ENCODE data around the gene TREH. TPM values are rescaled to one million over a fixed set of nuclear protein-coding genes. Genes with fewer than 3 reads are reported as not detected.

TREH gene
- total RNA-seq, 2 donors from 2014 or later: 2.4 TPM; not detected in 1

DNA sequence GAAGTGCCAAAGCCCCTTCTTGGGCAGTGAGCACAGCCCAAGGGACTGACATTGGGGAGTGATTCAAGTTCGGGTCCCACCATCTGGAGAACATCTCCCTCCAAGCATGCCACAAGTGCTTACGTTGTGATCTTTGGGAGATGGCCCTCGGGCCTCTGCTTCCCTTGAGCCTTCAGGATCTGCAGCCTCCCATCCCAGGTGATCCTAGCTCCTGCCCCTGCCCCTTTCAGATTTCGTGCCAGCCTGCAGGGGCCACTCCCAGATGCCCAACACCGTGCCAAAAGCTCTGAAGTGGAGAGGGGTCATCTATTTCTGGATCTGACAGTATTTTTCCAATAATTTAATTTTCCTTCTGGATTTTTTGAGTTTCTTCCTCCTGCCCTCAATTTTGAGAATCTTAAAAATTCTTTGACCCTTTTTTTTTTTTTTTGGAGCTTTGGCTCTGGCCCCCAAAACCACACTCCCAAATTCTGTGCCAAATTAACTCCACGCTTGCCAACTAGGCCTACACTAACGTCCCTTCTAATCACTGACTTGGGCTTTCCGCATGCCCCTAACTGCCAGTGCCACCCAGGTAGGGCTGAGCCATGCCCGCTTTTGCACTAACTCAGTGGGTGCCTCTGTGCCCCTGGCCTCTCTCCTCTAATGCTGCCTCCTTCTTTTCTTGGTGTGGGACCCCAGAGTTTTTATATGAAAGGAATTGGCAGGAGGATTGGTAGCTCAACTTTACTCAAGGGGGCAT is 46.7 kb downstream of the TREH start:
- no peaks in the 10 kb centered on the region for H3K27me3 ChIP-seq (replicated peaks; ENCODE audit: insufficient read depth)
- peak overlapping the region in 1 of 2 donors; percentile 78 for H3K27ac ChIP-seq
- intact Hi-C loops (cut with DNase I): no loop called here
- no peak overlapping the region for H3K4me3 ChIP-seq
- no peak for TF ChIP-seq POLR2A (IDR thresholded peaks at IDR 0.05)
- TF ChIP-seq, protein P1, sequence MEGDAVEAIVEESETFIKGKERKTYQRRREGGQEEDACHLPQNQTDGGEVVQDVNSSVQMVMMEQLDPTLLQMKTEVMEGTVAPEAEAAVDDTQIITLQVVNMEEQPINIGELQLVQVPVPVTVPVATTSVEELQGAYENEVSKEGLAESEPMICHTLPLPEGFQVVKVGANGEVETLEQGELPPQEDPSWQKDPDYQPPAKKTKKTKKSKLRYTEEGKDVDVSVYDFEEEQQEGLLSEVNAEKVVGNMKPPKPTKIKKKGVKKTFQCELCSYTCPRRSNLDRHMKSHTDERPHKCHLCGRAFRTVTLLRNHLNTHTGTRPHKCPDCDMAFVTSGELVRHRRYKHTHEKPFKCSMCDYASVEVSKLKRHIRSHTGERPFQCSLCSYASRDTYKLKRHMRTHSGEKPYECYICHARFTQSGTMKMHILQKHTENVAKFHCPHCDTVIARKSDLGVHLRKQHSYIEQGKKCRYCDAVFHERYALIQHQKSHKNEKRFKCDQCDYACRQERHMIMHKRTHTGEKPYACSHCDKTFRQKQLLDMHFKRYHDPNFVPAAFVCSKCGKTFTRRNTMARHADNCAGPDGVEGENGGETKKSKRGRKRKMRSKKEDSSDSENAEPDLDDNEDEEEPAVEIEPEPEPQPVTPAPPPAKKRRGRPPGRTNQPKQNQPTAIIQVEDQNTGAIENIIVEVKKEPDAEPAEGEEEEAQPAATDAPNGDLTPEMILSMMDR (IDR thresholded peaks at IDR 0.05): no peak
- H3K9me3 ChIP-seq: no peaks in the 10 kb centered on the region
- DNase-seq (ENCODE audit: low spot score): no peak
- H3K36me3 ChIP-seq: no peaks in the 10 kb centered on the region
- H3K4me1 ChIP-seq (replicated peaks): peaks cover 9% of the 10 kb centered on the region
- WGBS: 85% methylated on average over 9 of the region's 9 CpGs

DNA sequence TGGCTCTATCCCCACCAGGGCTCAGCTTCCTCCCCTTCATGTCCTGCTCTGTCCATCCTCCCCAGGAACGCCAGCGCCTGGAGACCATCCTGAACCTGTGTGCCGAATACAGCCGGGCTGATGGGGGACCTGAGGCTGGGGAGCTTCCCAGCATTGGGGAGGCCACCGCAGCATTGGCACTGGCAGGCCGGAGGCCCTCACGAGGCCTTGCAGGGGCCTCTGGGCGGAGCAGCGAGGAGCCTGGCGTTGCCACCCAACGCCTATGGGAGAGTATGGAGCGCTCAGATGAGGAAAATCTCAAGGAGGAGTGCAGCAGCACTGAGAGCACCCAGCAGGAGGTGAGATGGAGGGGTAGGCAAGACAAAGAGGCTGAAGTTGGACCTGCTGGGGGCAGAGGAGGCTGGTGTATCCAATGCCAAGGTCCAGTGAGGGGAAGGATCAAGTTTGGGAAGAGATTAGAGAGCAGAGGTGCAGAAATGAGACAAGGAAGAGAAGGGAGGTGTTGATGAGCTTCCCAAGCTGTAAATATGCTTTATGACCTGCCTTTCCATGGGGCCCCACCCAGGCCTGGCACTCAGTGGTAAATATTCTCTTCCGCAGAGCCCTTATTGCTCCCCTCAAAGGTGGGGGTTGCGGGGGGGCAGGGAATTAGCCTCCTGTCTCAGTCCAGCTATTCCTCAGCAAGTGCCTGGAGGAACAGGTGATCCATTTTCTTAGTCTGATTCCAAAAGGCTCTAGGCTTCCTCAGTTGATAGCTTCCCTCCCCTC is 48.1 kb downstream of the TREH start:
- no peaks in the 10 kb centered on the region for H3K36me3 ChIP-seq
- no peak overlapping the region for H3K27ac ChIP-seq
- H3K27me3 ChIP-seq (replicated peaks; ENCODE audit: insufficient read depth): no peaks in the 10 kb centered on the region
- intact Hi-C loops (cut with DNase I): no loop called here
- WGBS: 88% methylated on average over 14 of the region's 14 CpGs
- TF ChIP-seq, protein P1 (IDR thresholded peaks at IDR 0.05): no peak
- TF ChIP-seq POLR2AphosphoS5 (IDR thresholded peaks at IDR 0.05) (no peak), POLR2A (IDR thresholded peaks at IDR 0.05) (no peak)
- H3K9me3 ChIP-seq: no peaks in the 10 kb centered on the region
- DNase-seq (ENCODE audit: low spot score): no peak
- H3K4me1 ChIP-seq (replicated peaks): peaks cover 9% of the 10 kb centered on the region
- no peak overlapping the region for H3K4me3 ChIP-seq

DNA sequence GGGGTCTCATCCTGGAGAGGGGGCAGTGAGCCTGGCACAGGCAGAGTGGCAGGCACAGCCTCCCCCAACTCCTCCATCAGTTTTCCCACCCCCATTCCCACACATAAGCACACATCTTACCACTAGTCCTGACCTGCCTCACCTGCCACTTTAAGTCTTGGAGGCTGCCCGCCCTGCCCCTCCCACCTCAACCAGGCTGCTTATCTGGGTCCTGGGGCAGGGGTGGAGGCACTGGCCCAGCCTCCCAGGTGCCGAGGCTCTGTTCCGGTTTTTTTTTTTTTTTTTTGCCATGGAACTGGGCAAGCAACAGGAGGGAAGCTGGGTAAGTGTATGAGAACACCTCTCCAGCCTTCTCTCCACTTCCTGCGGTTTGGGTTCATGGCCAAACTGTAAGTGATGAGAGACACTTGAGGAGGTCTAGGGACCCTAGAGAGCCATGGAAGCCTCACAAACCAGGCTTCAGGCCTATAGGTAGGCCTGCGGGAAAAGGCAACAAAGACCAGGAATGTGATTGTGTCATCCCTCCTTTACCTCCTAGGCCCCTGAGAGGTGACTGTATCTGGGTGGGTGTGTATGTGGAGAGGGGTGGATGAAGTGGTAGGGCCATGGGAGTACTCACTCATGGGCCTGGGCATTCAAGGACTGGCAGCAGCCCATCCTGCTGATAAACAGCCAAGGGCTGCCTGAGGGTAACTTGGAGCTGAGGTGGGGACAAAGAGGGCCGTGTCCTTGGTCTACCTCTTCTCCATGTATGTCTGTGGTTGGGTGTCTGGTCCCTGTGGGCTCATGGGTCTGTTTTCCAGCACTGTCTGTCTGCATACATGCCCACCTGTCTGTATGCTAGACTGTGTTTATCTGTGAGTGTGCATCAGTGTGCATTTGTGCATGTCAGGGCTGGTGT is 49.4 kb downstream of the TREH start:
- DNase-seq (ENCODE audit: low spot score): no peak
- H3K27me3 ChIP-seq (replicated peaks; ENCODE audit: insufficient read depth): no peaks in the 10 kb centered on the region
- WGBS: 55% methylated on average over 6 of the region's 6 CpGs
- H3K9me3 ChIP-seq: no peaks in the 10 kb centered on the region
- no peak overlapping the region for H3K27ac ChIP-seq
- TF ChIP-seq POLR2AphosphoS5 (IDR thresholded peaks at IDR 0.05) (no peak), POLR2A (IDR thresholded peaks at IDR 0.05) (no peak)
- TF ChIP-seq, protein P1 (IDR thresholded peaks at IDR 0.05): no peak
- intact Hi-C loops (cut with DNase I): no loop called here
- no peak overlapping the region for H3K4me3 ChIP-seq
- H3K36me3 ChIP-seq: no peaks in the 10 kb centered on the region
- H3K4me1 ChIP-seq (replicated peaks): peaks cover 3% of the 10 kb centered on the region

DNA sequence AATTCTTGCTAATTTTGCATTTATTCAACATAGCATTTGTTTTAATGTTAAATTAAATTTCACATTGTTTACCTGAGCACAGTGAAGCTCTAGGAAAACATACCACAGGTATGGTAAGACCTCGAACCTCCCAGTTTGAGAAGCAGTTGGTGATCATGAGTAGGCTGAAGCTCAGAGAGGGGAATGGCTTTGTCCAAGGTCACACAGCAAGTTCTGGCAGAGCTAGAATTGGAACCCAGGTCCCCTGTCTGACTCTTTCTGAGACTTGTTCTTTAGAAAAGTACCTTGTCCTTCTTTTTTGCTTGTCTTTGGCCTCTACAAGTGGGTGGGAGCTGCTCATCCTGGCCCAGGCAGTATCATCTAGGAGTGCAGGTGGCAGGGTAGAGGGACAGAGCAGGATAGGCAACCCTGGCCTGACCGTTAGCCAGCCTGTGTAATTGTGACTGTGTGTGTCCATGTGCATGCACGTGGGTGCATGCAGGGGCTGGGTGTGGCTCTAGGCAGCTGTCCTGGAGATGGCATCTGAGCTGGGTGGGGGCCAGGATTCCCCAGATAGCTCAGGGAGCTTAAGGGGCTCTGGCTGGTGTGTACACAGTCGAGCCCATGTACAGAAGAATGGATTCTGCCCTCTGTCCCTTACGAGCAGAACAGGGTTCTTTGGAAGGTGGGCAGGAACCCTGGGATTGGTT is 50.4 kb downstream of the TREH start:
- H3K9me3 ChIP-seq: no peaks in the 10 kb centered on the region
- TF ChIP-seq POLR2AphosphoS5 (IDR thresholded peaks at IDR 0.05) (no peak), POLR2A (IDR thresholded peaks at IDR 0.05) (no peak)
- TF ChIP-seq, protein P1 (IDR thresholded peaks at IDR 0.05): no peak
- no peaks in the 10 kb centered on the region for H3K36me3 ChIP-seq
- WGBS: 52% methylated on average over 5 of the region's 5 CpGs
- no peaks in the 10 kb centered on the region for H3K27me3 ChIP-seq (replicated peaks; ENCODE audit: insufficient read depth)
- H3K4me1 ChIP-seq (replicated peaks): no peaks in the 10 kb centered on the region
- H3K4me3 ChIP-seq: no peak overlapping the region
- intact Hi-C loops (cut with DNase I): no loop called here
- H3K27ac ChIP-seq: no peak overlapping the region
- no peak for DNase-seq (ENCODE audit: low spot score)

Measured in prostate gland (tissue), 2 donors.